Measurements from ENCODE around the gene PGS1. TPM values are rescaled to one million over a fixed set of nuclear protein-coding genes. Genes with fewer than 3 reads are reported as not detected.

Gene PGS1
- total and polyA plus RNA-seq, 2 of the 8 experiments (the other 6 are each of a cell fraction or from before 2014, with no cell fraction given) = 46.7 to 60.0 TPM

GRCh38 chr17:78378225-78379130, at the start of gene PGS1 (continued):
- no peak for TF ChIP-seq RNF2 (IDR thresholded peaks at IDR 0.05; ENCODE audit: borderline replicate concordance, low read depth, low read length, missing control alignments, poor library complexity, severe bottlenecking)
- TF ChIP-seq KDM4A (IDR thresholded peaks at IDR 0.05; ENCODE audit: low read depth, low read length, severe bottlenecking) = peak; percentile 77
- peak; percentile 61 for TF ChIP-seq TAF7 (optimal IDR thresholded peaks at IDR 0.05; ENCODE audit: borderline replicate concordance, low read depth, low read length)
- no peak for TF ChIP-seq MAFK (IDR thresholded peaks at IDR 0.05; ENCODE audit: low read depth, low read length)
- TF ChIP-seq SRF (IDR thresholded peaks at IDR 0.05; ENCODE audit: low read depth, low read length) = 0 out of 2 replicates have a peak, but pooled peaks have one; percentile 17
- peak in 1 of 2 experiments; percentile 72; a peak in 2 of 3 replicates for TF ChIP-seq POLR2A (IDR thresholded peaks at IDR 0.05; ENCODE audit: control extremely low read depth in 1 of 2, low read depth in 2 of 2, low read length in 2 of 2)
- peak; percentile 85 for TF ChIP-seq KDM5A (IDR thresholded peaks at IDR 0.05; ENCODE audit: low read length)
- TF ChIP-seq CTBP2 (IDR thresholded peaks at IDR 0.05; ENCODE audit: borderline replicate concordance, insufficient read depth, insufficient read length, low read length) = no peak
- TF ChIP-seq SP4 (IDR thresholded peaks at IDR 0.05; ENCODE audit: low read length) = 0 out of 2 replicates have a peak, but pooled peaks have one; percentile 62
- TF ChIP-seq TBP (IDR thresholded peaks at IDR 0.05; ENCODE audit: low read depth, low read length) = peak; percentile 29; the same call in 1 of the 2 replicates
- TF ChIP-seq ASH2L (IDR thresholded peaks at IDR 0.05; ENCODE audit: low read length) = peak; percentile 95
- peak; percentile 74 for TF ChIP-seq TAF1 (IDR thresholded peaks at IDR 0.05; ENCODE audit: low read depth, low read length)
- TF ChIP-seq YY1 (IDR thresholded peaks at IDR 0.05; ENCODE audit: low read depth, low read length) = peak; percentile 92
- peak; percentile 55 for TF ChIP-seq NRF1 (IDR thresholded peaks at IDR 0.05; ENCODE audit: low read depth, low read length)
- no peak for TF ChIP-seq JUN (IDR thresholded peaks at IDR 0.05; ENCODE audit: low read depth, low read length)
- TF ChIP-seq EP300 (IDR thresholded peaks at IDR 0.05; ENCODE audit: borderline replicate concordance in 1 of 2, low read depth in 2 of 2, low read length in 2 of 2) = peak in 1 of 2 experiments; percentile 40; a peak in 1 of 3 replicates
- TF ChIP-seq NANOG (IDR thresholded peaks at IDR 0.05; ENCODE audit: insufficient read depth, low read depth, low read length, poor library complexity, severe bottlenecking) = no peak
- no peak for TF ChIP-seq RFX5 (IDR thresholded peaks at IDR 0.05; ENCODE audit: borderline replicate concordance, low read depth, low read length)
- peak; percentile 47; the same call in 1 of the 2 replicates for TF ChIP-seq POLR2AphosphoS5 (IDR thresholded peaks at IDR 0.05; ENCODE audit: low read depth, low read length)
- peak; percentile 77 for TF ChIP-seq TEAD4 (IDR thresholded peaks at IDR 0.05; ENCODE audit: low read depth, low read length)
- TF ChIP-seq SIN3A (conservative IDR thresholded peaks at IDR 0.05 in 1 of 2, IDR thresholded peaks at IDR 0.05 in 1 of 2; ENCODE audit: low read depth in 1 of 2, low read length in 2 of 2) = peak in 1 of 2 experiments; percentile 88; a peak in 2 of 4 replicates
- peak; percentile 96; the same call in 1 of the 2 replicates for TF ChIP-seq RBBP5 (IDR thresholded peaks at IDR 0.05; ENCODE audit: borderline replicate concordance, low read depth, low read length)
- peak; percentile 92 for TF ChIP-seq GABPA (IDR thresholded peaks at IDR 0.05; ENCODE audit: borderline replicate concordance, insufficient read depth, low read length)
